ENCODE results near the gene ATP6V0A1. TPM values are rescaled to one million over a fixed set of nuclear protein-coding genes. Genes with fewer than 3 reads are reported as not detected.

The ATP6V0A1 gene
- total RNA-seq, 1 donor from 2014 or later = 27.1 TPM

- peaks cover 16% of the 10 kb centered on the region for H3K36me3 Mint-ChIP-seq (ENCODE audit: low read depth)
- no peak overlapping the region for H3K4me3 Mint-ChIP-seq
Observed at GRCh38 chr17:42507671-42508070, 49.0 kb downstream of the ATP6V0A1 start.

GRCh38 chr17:42508426-42509165 lies 49.9 kb downstream of the ATP6V0A1 start:
- peaks cover 9% of the 10 kb centered on the region for H3K4me1 Mint-ChIP-seq (ENCODE audit: low read depth)
- no peak for DNase-seq (ENCODE audit: low spot score)
- H3K27me3 Mint-ChIP-seq (ENCODE audit: insufficient read depth) = no peaks in the 10 kb centered on the region
- peaks cover 11% of the 10 kb centered on the region for H3K36me3 Mint-ChIP-seq (ENCODE audit: low read depth)
- intact Hi-C loops (cut with micrococcal nuclease) = no loop called here
- no peak overlapping the region for H3K27ac Mint-ChIP-seq
- no peak overlapping the region for H3K4me3 Mint-ChIP-seq
- no peaks in the 10 kb centered on the region for H3K9me3 Mint-ChIP-seq

More at GRCh38 chr17:42507671-42508070, 49.0 kb downstream of the ATP6V0A1 start:
- Mint-ChIP-seq H3K27ac (no peak overlapping the region), H3K4me1 (ENCODE audit: low read depth) (peaks cover 9% of the 10 kb centered on the region), H3K9me3 (no peaks in the 10 kb centered on the region), H3K27me3 (ENCODE audit: insufficient read depth) (no peaks in the 10 kb centered on the region)
- no peak for DNase-seq (ENCODE audit: low spot score)
- intact Hi-C loops (cut with micrococcal nuclease) = no loop called here

GRCh38 chr17:42509409-42509808 lies 50.7 kb downstream of the ATP6V0A1 start:
- Mint-ChIP-seq H3K27me3 (ENCODE audit: insufficient read depth) (no peaks in the 10 kb centered on the region), H3K27ac (no peak overlapping the region), H3K9me3 (no peaks in the 10 kb centered on the region), H3K4me3 (no peak overlapping the region), H3K4me1 (ENCODE audit: low read depth) (peaks cover 9% of the 10 kb centered on the region), H3K36me3 (ENCODE audit: low read depth) (peaks cover 7% of the 10 kb centered on the region)
- intact Hi-C loops (cut with micrococcal nuclease) = no loop called here
- DNase-seq (ENCODE audit: low spot score) = no peak

- no peaks in the 10 kb centered on the region for H3K27me3 Mint-ChIP-seq (ENCODE audit: insufficient read depth)
- no peak for DNase-seq (ENCODE audit: low spot score)
- intact Hi-C loops (cut with micrococcal nuclease) = no loop called here
- H3K27ac Mint-ChIP-seq = no peak overlapping the region
- H3K4me3 Mint-ChIP-seq = no peak overlapping the region
- peaks cover 8% of the 10 kb centered on the region for H3K36me3 Mint-ChIP-seq (ENCODE audit: low read depth)
- no peaks in the 10 kb centered on the region for H3K9me3 Mint-ChIP-seq
- peaks cover 9% of the 10 kb centered on the region for H3K4me1 Mint-ChIP-seq (ENCODE audit: low read depth)
Observed at GRCh38 chr17:42509841-42510240, 51.2 kb downstream of the ATP6V0A1 start.

GRCh38 chr17:42512246-42512645 lies 53.6 kb downstream of the ATP6V0A1 start:
- Mint-ChIP-seq H3K27ac (no peak overlapping the region), H3K4me1 (ENCODE audit: low read depth) (peaks cover 9% of the 10 kb centered on the region), H3K27me3 (ENCODE audit: insufficient read depth) (peaks cover 2% of the 10 kb centered on the region), H3K4me3 (no peak overlapping the region), H3K36me3 (ENCODE audit: low read depth) (peaks cover 6% of the 10 kb centered on the region), H3K9me3 (no peaks in the 10 kb centered on the region)
- intact Hi-C loops (cut with micrococcal nuclease) = no loop called here
- DNase-seq (ENCODE audit: low spot score) = no peak

- H3K27ac Mint-ChIP-seq = no peak overlapping the region
- no peak for DNase-seq (ENCODE audit: low spot score)
- peaks cover 2% of the 10 kb centered on the region for H3K27me3 Mint-ChIP-seq (ENCODE audit: insufficient read depth)
- intact Hi-C loops (cut with micrococcal nuclease) = no loop called here
- peaks cover 4% of the 10 kb centered on the region for H3K36me3 Mint-ChIP-seq (ENCODE audit: low read depth)
- H3K4me3 Mint-ChIP-seq = no peak overlapping the region
- H3K9me3 Mint-ChIP-seq = no peaks in the 10 kb centered on the region
- H3K4me1 Mint-ChIP-seq (ENCODE audit: low read depth) = peaks cover 9% of the 10 kb centered on the region
Observed at GRCh38 chr17:42512733-42513251, 54.1 kb downstream of the ATP6V0A1 start.

GRCh38 chr17:42513686-42514085 lies 55.0 kb downstream of the ATP6V0A1 start:
- no peaks in the 10 kb centered on the region for H3K9me3 Mint-ChIP-seq
- peaks cover 1% of the 10 kb centered on the region for H3K36me3 Mint-ChIP-seq (ENCODE audit: low read depth)
- H3K4me3 Mint-ChIP-seq = no peak overlapping the region
- peaks cover 2% of the 10 kb centered on the region for H3K27me3 Mint-ChIP-seq (ENCODE audit: insufficient read depth)
- no peak for DNase-seq (ENCODE audit: low spot score)
- H3K27ac Mint-ChIP-seq = no peak overlapping the region
- H3K4me1 Mint-ChIP-seq (ENCODE audit: low read depth) = peaks cover 5% of the 10 kb centered on the region
- intact Hi-C loops (cut with micrococcal nuclease) = no loop called here

- intact Hi-C loops (cut with micrococcal nuclease) = no loop called here
- Mint-ChIP-seq H3K27ac (no peak overlapping the region), H3K9me3 (no peaks in the 10 kb centered on the region), H3K27me3 (ENCODE audit: insufficient read depth) (peaks cover 2% of the 10 kb centered on the region), H3K36me3 (ENCODE audit: low read depth) (peaks cover 1% of the 10 kb centered on the region), H3K4me1 (ENCODE audit: low read depth) (no peaks in the 10 kb centered on the region), H3K4me3 (no peak overlapping the region)
- DNase-seq (ENCODE audit: low spot score) = no peak
Observed at GRCh38 chr17:42514279-42514678, 55.6 kb downstream of the ATP6V0A1 start.

GRCh38 chr17:42514867-42515266 lies 56.2 kb downstream of the ATP6V0A1 start:
- intact Hi-C loops (cut with micrococcal nuclease) = no loop called here
- DNase-seq (ENCODE audit: low spot score) = no peak
- Mint-ChIP-seq H3K27me3 (ENCODE audit: insufficient read depth) (peaks cover 2% of the 10 kb centered on the region), H3K9me3 (no peaks in the 10 kb centered on the region), H3K4me3 (no peak overlapping the region), H3K36me3 (ENCODE audit: low read depth) (peaks cover 1% of the 10 kb centered on the region), H3K27ac (no peak overlapping the region), H3K4me1 (ENCODE audit: low read depth) (no peaks in the 10 kb centered on the region)

- no peaks in the 10 kb centered on the region for H3K4me1 Mint-ChIP-seq (ENCODE audit: low read depth)
- DNase-seq (ENCODE audit: low spot score) = peak; percentile 70
- H3K27ac Mint-ChIP-seq = no peak overlapping the region
- peaks cover 11% of the 10 kb centered on the region for H3K36me3 Mint-ChIP-seq (ENCODE audit: low read depth)
- no peak overlapping the region for H3K4me3 Mint-ChIP-seq
- peaks cover 4% of the 10 kb centered on the region for H3K27me3 Mint-ChIP-seq (ENCODE audit: insufficient read depth)
- intact Hi-C loops (cut with micrococcal nuclease) = loop anchor here (1.0 to 2.0 kb wide), 3 partner anchors 78 to 195 kb away; no protein-coding TSS in a partner anchor
- no peaks in the 10 kb centered on the region for H3K9me3 Mint-ChIP-seq
Observed at GRCh38 chr17:42517516-42517915, 58.8 kb downstream of the ATP6V0A1 start.

GRCh38 chr17:42518046-42518754 lies 59.5 kb downstream of the ATP6V0A1 start:
- Mint-ChIP-seq H3K27ac (no peak overlapping the region), H3K27me3 (ENCODE audit: insufficient read depth) (peaks cover 4% of the 10 kb centered on the region), H3K4me1 (ENCODE audit: low read depth) (no peaks in the 10 kb centered on the region), H3K4me3 (no peak overlapping the region), H3K9me3 (no peaks in the 10 kb centered on the region), H3K36me3 (ENCODE audit: low read depth) (peaks cover 11% of the 10 kb centered on the region)
- intact Hi-C loops (cut with micrococcal nuclease) = no loop called here
- DNase-seq (ENCODE audit: low spot score) = no peak

- Mint-ChIP-seq H3K4me3 (no peak overlapping the region), H3K4me1 (ENCODE audit: low read depth) (no peaks in the 10 kb centered on the region), H3K9me3 (no peaks in the 10 kb centered on the region), H3K27me3 (ENCODE audit: insufficient read depth) (peaks cover 4% of the 10 kb centered on the region), H3K36me3 (ENCODE audit: low read depth) (peaks cover 11% of the 10 kb centered on the region), H3K27ac (no peak overlapping the region)
- no peak for DNase-seq (ENCODE audit: low spot score)
- intact Hi-C loops (cut with micrococcal nuclease) = no loop called here
Observed at GRCh38 chr17:42518755-42519545, 60.3 kb downstream of the ATP6V0A1 start.
